A673 (cell line): Measurements from ENCODE around the gene IFITM5. TPM values are rescaled to one million over a fixed set of nuclear protein-coding genes. Genes with fewer than 3 reads are reported as not detected.

ENCODE experiments used
- BruUV-seq: library from RNA; stranded (reverse); fragments of 400-500 nt; replicated peaks from 2 replicates; lab custom pipeline; 2021; lab: Mats Ljungman, UMichigan
- CTCF ChIA-PET: fragments of 300-600 bp; sonication (Branson Sonifier 250); formaldehyde crosslinking; loops from one replicate; lab custom pipeline; 2022; ENCODE audit warnings: antibody characterized with exemption; lab: Charles Lee
- POLR2A ChIA-PET: fragments of 300-600 bp; sonication (Branson Sonifier 250); formaldehyde crosslinking; loops from one replicate; lab custom pipeline; 2022; ENCODE audit warnings: antibody characterized with exemption; ENCODE audit not compliant: low non-redundant PET; lab: Charles Lee
- DNase-seq: peaks from one replicate; pipeline ENCODE4 v3.0.0-alpha.2; 2015; ENCODE audit warnings: low spot score
- H3K27ac ChIP-seq: fragments of 200-600 bp; sonication (generic); 2 replicates; pipeline ENCODE4 v1.5.1; 2016; ENCODE audit warnings: mixed run types, low read depth, mild to moderate bottlenecking, mixed read lengths, antibody characterized with exemption, low read length; ENCODE audit not compliant: poor library complexity, severe bottlenecking
- H3K27me3 ChIP-seq: fragments of 200-600 bp; sonication (generic); replicated peaks from 2 replicates; pipeline ENCODE4 v1.6.1; 2017; ENCODE audit warnings: mixed run types, low read depth, mild to moderate bottlenecking, mixed read lengths, antibody characterized with exemption, low read length; ENCODE audit not compliant: insufficient read depth, poor library complexity
- H3K36me3 ChIP-seq: fragments of 200-600 bp; sonication (generic); 2 replicates; pipeline ENCODE4 v1.6.1; 2016; ENCODE audit warnings: mixed run types, mild to moderate bottlenecking, mixed read lengths, antibody characterized with exemption, low read length; ENCODE audit not compliant: insufficient read depth, poor library complexity, severe bottlenecking
- H3K4me1 ChIP-seq: fragments of 200-600 bp; sonication (generic); 2 replicates; pipeline ENCODE4 v1.6.1; 2017; ENCODE audit warnings: mixed run types, mild to moderate bottlenecking, mixed read lengths, antibody characterized with exemption, low read length; ENCODE audit not compliant: insufficient read depth, poor library complexity, severe bottlenecking
- H3K4me3 ChIP-seq: fragments of 200-600 bp; sonication (generic); 2 replicates; pipeline ENCODE4 v1.5.1; 2016; ENCODE audit warnings: low read depth, mixed run types, mild to moderate bottlenecking, mixed read lengths, low read length; ENCODE audit not compliant: poor library complexity, severe bottlenecking
- H3K9me3 ChIP-seq: fragments of 200-600 bp; sonication (generic); 2 replicates; pipeline ENCODE4 v1.6.1; 2016; ENCODE audit warnings: mixed run types, low read depth, mild to moderate bottlenecking, mixed read lengths, antibody characterized with exemption, low read length; ENCODE audit not compliant: poor library complexity, severe bottlenecking
- EZH2 ChIP-seq: fragments of 200-600 bp; sonication (generic); IDR thresholded peaks from 2 replicates; pipeline ENCODE4 v1.6.1; 2017; ENCODE audit warnings: borderline replicate concordance, low read depth, mild to moderate bottlenecking, mixed read lengths, antibody characterized with exemption, low read length; ENCODE audit not compliant: poor library complexity, severe bottlenecking
- intact Hi-C: fragments of 100-400 bp; cut with micrococcal nuclease; formaldehyde crosslinking; loops from one replicate; pipeline ENCODE4 v1.10.0; 2022; ENCODE audit not compliant: unreplicated experiment
- total RNA-seq: library from RNA; stranded (reverse); gene quantifications from 2 replicates; pipeline ENCODE4 v1.2.3, GENCODE V29; 2021
- TF ChIP-seq, protein P1 (sequence below): fragments of 300-800, 200-600 bp; sonication (generic); conservative IDR thresholded peaks from 2 replicates; pipeline ENCODE4 v1.5.1; 2017; ENCODE audit warnings: low read depth, mild to moderate bottlenecking, antibody characterized with exemption, low read length, moderate library complexity, mixed read lengths

Gene IFITM5
- total RNA-seq, 1 experiment from 2014 or later, result not detected

DNA sequence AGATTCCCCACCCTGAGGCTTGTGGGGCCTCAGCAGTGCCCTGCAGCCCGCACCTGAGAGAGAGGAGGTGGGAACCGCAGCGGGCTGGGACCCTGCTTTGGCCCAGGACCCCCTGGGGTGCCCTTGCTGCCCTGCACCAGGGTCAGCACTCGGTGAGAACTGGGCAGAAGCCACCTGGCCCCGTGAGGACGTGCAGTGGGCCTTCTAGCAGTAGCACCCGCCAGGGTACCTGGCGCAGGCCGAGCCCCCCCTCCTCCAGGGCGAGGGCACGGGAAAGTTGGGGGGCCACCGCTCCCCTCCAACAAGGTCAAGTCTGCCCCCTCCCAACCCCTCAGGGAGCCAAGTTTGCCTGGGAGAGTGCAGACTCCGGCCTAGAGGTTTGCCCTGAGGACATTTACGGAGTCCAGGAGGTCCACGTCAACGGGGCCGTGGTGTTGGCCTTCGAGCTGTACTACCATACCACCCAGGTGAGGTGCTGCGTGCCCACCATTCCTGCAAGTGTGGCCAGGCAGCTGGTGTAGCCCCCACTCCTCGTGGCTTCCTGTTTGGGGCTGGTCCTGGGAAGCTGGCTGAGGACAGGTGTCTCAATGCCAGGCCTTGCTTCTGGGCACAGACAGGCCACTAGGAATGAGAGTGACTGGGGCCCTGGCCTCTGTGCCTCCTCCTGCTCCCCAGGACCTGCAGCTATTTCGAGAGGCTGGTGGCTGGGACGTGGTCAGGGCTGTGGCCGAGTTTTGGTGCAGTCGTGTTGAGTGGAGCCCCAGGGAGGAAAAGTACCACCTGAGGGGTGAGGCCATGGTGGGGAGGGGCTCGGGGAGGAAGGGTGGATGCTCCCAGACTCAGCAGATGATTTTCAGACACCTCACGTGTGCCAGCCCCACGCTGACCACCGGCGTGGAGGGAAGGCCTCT is 6.9 kb downstream of the IFITM5 start:
- Histone ChIP-seq H3K27me3 (no peaks in the 10 kb centered on the region), H3K4me3 (no peak overlapping the region), H3K27ac (no peak overlapping the region), H3K36me3 (no peaks in the 10 kb centered on the region), H3K4me1 (peaks cover 6% of the 10 kb centered on the region), H3K9me3 (no peaks in the 10 kb centered on the region)
- no TSS peak for BruUV-seq
- ChIA-PET CTCF (no interaction called here), POLR2A (no interaction called here)
- TF ChIP-seq, protein P1, sequence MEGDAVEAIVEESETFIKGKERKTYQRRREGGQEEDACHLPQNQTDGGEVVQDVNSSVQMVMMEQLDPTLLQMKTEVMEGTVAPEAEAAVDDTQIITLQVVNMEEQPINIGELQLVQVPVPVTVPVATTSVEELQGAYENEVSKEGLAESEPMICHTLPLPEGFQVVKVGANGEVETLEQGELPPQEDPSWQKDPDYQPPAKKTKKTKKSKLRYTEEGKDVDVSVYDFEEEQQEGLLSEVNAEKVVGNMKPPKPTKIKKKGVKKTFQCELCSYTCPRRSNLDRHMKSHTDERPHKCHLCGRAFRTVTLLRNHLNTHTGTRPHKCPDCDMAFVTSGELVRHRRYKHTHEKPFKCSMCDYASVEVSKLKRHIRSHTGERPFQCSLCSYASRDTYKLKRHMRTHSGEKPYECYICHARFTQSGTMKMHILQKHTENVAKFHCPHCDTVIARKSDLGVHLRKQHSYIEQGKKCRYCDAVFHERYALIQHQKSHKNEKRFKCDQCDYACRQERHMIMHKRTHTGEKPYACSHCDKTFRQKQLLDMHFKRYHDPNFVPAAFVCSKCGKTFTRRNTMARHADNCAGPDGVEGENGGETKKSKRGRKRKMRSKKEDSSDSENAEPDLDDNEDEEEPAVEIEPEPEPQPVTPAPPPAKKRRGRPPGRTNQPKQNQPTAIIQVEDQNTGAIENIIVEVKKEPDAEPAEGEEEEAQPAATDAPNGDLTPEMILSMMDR, result no peak
- TF ChIP-seq EZH2, result no peak
- intact Hi-C loops, result no loop called here
- DNase-seq, result no peak

DNA sequence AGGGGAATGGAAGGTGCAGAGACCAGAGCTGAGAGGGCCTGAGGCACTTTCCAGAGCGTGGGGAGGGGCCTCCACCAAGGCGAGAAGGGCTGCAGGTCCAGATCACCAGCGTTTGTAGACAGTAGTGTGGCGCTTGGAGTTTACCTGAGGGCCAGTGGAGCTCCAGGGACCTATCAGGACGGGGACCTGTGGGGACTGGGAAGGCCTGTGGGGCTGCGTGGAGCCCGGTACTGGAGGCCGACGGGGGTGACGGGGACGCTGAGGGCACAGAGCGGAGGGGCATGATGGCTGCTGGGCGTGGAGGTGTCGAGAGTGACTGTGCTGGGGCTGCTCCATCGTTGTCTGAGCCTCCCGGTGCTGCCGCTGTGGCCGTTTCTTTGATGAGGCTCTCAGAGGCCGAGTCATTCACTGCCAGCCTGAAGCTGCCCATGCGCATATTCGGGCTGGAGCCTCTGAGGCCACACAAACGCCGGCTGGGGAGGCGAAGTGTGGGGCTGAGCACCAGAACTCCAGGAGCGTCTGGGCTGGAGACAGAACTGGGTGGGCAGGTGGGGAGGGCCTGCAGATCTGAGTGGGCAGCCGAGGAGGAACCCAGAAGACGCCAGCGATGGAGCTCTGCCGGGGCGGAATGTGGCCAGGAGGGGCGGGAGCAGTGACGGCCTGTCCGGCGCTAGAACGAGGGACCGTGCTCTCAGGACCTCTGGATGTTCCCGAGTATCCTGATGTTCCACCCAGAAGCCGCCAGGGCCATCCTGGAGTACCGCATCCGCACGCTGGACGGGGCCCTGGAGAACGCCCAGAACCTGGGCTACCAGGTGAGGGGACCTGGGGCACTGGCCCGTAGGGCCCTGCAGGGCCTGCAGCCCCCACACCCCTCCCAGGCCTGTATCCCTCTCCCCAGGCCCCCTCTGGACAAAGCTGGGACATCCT is 7.8 kb downstream of the IFITM5 start:
- no peaks in the 10 kb centered on the region for H3K36me3 ChIP-seq
- H3K4me1 ChIP-seq, result peaks cover 6% of the 10 kb centered on the region
- no peaks in the 10 kb centered on the region for H3K9me3 ChIP-seq
- H3K27ac ChIP-seq, result no peak overlapping the region
- no TSS peak for BruUV-seq
- no peak overlapping the region for H3K4me3 ChIP-seq
- no peak for DNase-seq
- TF ChIP-seq, protein P1, result no peak
- TF ChIP-seq EZH2, result no peak
- no peaks in the 10 kb centered on the region for H3K27me3 ChIP-seq
- POLR2A ChIA-PET, result no interaction called here
- intact Hi-C loops, result no loop called here
- CTCF ChIA-PET, result no interaction called here

DNA sequence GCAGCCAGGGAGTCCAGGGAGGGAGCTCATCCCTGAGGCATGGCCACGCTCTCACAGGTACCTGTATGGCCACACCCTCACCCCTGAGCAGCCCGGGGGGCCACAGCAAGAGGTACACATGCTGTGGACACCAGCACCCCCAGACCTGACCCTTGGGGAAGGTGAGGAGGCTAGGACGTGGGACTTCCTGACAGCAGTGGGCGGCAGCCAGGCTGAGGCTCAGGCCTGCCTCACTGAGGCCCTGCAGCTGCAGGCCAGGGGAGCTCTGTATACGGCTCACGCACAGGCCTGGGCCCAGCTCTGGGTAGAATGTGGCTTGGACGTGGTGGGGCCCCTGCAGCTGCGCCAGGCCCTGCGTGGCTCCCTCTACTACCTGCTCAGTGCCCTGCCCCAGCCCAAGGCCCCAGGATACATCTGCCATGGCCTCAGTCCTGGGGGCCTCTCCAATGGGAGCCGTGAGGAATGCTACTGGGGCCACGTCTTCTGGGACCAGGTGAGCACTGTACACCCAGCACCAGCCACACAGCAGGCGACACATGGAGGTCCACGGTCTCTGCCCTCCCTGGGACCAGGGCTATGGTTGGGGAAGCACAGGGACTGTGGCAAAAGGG is 8.6 kb downstream of the IFITM5 start:
- no peaks in the 10 kb centered on the region for H3K27me3 ChIP-seq
- H3K36me3 ChIP-seq, result no peaks in the 10 kb centered on the region
- no peak overlapping the region for H3K27ac ChIP-seq
- intact Hi-C loops, result no loop called here
- TF ChIP-seq, protein P1, result no peak
- TF ChIP-seq EZH2, result no peak
- no TSS peak for BruUV-seq
- POLR2A ChIA-PET, result no interaction called here
- no peaks in the 10 kb centered on the region for H3K9me3 ChIP-seq
- H3K4me3 ChIP-seq, result no peak overlapping the region
- H3K4me1 ChIP-seq, result peaks cover 6% of the 10 kb centered on the region
- CTCF ChIA-PET, result no interaction called here
- no peak for DNase-seq
